OCI-LY1 (cell line): Measurements from ENCODE around the gene PEX5L.

ENCODE experiments used
- H2AFZ ChIP-seq: fragments of 200-600 bp; sonication (generic), shearing (Covaris generic); 2 replicates; pipeline ENCODE4 v1.6.0; 2014; ENCODE audit warnings: antibody characterized with exemption, mild to moderate bottlenecking, low read length
- H3F3A ChIP-seq: fragments of 200-600 bp; sonication (generic), shearing (Covaris generic); 2 replicates; pipeline ENCODE4 v1.6.0; 2014; ENCODE audit warnings: mild to moderate bottlenecking, antibody characterized with exemption, low read length, moderate library complexity; ENCODE audit not compliant: insufficient read depth
- H3K27ac ChIP-seq: fragments of 200-600 bp; sonication (generic); 2 replicates; pipeline ENCODE4 v1.5.1; 2014; ENCODE audit warnings: low read length, mixed run types, mild to moderate bottlenecking, low read depth; ENCODE audit not compliant: poor library complexity, severe bottlenecking
- H3K27me3 ChIP-seq: fragments of 200-600 bp; sonication (generic); 2 replicates; pipeline ENCODE4 v1.6.0; 2014; ENCODE audit warnings: antibody characterized with exemption, mild to moderate bottlenecking, low read length, moderate library complexity; ENCODE audit not compliant: insufficient read depth
- H3K36me3 ChIP-seq: fragments of 200-600 bp; sonication (generic); 2 replicates; pipeline ENCODE4 v1.6.1; 2014; ENCODE audit warnings: mild to moderate bottlenecking, antibody characterized with exemption, low read length, moderate library complexity, mixed read lengths; ENCODE audit not compliant: insufficient read depth
- H3K4me1 ChIP-seq: fragments of 200-600 bp; sonication (generic); 2 replicates; pipeline ENCODE4 v1.5.1; 2014; ENCODE audit warnings: mild to moderate bottlenecking, low read length, moderate library complexity; ENCODE audit not compliant: insufficient read depth, severe bottlenecking
- H3K4me2 ChIP-seq: fragments of 200-600 bp; sonication (generic), shearing (Covaris generic); 2 replicates; pipeline ENCODE4 v1.6.1; 2014; ENCODE audit warnings: low read length
- H3K4me3 ChIP-seq: fragments of 200-600 bp; sonication (generic); 2 replicates; pipeline ENCODE4 v1.5.1; 2014; ENCODE audit warnings: low read length, low read depth, mild to moderate bottlenecking, mixed read lengths; ENCODE audit not compliant: poor library complexity, severe bottlenecking
- H3K79me2 ChIP-seq: fragments of 200-600 bp; shearing (Covaris generic); 2 replicates; pipeline ENCODE4 v1.6.1; 2016; ENCODE audit warnings: mixed run types, low read length, mixed read lengths; ENCODE audit not compliant: insufficient read depth
- H3K9ac ChIP-seq: fragments of 200-600 bp; sonication (generic), shearing (Covaris generic); 2 replicates; pipeline ENCODE4 v1.6.1; 2014; ENCODE audit warnings: mild to moderate bottlenecking, low read length, mixed read lengths
- H3K9me2 ChIP-seq: fragments of 200-600 bp; sonication (generic), shearing (Covaris generic); 2 replicates; pipeline ENCODE4 v1.6.1; 2014; ENCODE audit warnings: low read depth, mild to moderate bottlenecking, low read length, mixed read lengths
- H3K9me3 ChIP-seq: fragments of 200-600 bp; shearing (Covaris generic); 2 replicates; pipeline ENCODE4 v1.6.1; 2014; ENCODE audit warnings: low read length, mixed read lengths
- H4K20me1 ChIP-seq: fragments of 200-600 bp; sonication (generic), shearing (Covaris generic); 2 replicates; pipeline ENCODE4 v1.6.0; 2016; ENCODE audit warnings: mild to moderate bottlenecking, low read length; ENCODE audit not compliant: insufficient read depth
- EZH2 ChIP-seq: fragments of 200-600 bp; sonication (generic), shearing (Covaris generic); IDR thresholded peaks from 2 replicates; pipeline ENCODE4 v1.8.0; 2017; ENCODE audit warnings: borderline replicate concordance, mixed run types, mild to moderate bottlenecking, antibody characterized with exemption, low read length, moderate library complexity, mixed read lengths
- TF ChIP-seq, protein P1 (sequence below): fragments of 200-600 bp; sonication (generic), shearing (Covaris generic); IDR thresholded peaks from 2 replicates; pipeline ENCODE4 v1.5.1; 2017; ENCODE audit warnings: mild to moderate bottlenecking, antibody characterized with exemption, low read length, moderate library complexity, mixed read lengths

PEX5L gene

DNA sequence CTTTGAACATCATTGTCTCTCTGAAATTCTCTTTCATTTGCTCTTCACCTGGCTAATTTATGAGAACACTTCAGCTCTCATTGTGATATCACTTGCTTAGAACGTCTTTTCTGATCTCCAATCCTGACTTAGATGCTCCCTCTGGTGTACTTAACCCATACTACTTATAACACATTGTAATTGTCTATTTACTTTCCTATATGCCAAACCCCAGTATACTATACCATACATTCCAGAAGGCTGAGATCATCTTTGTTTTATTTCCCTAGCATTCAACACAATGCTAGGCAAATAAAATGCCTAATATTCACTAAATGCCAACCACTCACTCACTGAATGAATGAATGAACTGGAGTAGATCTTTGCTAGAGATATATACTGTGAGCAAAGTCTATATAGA, 27.0 kb upstream of the PEX5L start:
- TF ChIP-seq EZH2: no peak
- TF ChIP-seq, protein P1, sequence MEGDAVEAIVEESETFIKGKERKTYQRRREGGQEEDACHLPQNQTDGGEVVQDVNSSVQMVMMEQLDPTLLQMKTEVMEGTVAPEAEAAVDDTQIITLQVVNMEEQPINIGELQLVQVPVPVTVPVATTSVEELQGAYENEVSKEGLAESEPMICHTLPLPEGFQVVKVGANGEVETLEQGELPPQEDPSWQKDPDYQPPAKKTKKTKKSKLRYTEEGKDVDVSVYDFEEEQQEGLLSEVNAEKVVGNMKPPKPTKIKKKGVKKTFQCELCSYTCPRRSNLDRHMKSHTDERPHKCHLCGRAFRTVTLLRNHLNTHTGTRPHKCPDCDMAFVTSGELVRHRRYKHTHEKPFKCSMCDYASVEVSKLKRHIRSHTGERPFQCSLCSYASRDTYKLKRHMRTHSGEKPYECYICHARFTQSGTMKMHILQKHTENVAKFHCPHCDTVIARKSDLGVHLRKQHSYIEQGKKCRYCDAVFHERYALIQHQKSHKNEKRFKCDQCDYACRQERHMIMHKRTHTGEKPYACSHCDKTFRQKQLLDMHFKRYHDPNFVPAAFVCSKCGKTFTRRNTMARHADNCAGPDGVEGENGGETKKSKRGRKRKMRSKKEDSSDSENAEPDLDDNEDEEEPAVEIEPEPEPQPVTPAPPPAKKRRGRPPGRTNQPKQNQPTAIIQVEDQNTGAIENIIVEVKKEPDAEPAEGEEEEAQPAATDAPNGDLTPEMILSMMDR: peak; percentile 30; the same call in 1 of the 2 replicates
- H3K4me2 ChIP-seq: no peak overlapping the region
- no peak overlapping the region for H3K27ac ChIP-seq
- no peaks in the 10 kb centered on the region for H3K36me3 ChIP-seq
- no peaks in the 10 kb centered on the region for H3K27me3 ChIP-seq
- H3K4me3 ChIP-seq: no peak overlapping the region
- H3K4me1 ChIP-seq: no peaks in the 10 kb centered on the region
- H3K79me2 ChIP-seq: no peaks in the 10 kb centered on the region
- H4K20me1 ChIP-seq: no peaks in the 10 kb centered on the region
- no peak overlapping the region for H3K9ac ChIP-seq
- no peaks in the 10 kb centered on the region for H3F3A ChIP-seq
- H2AFZ ChIP-seq: no peak overlapping the region
- no peaks in the 10 kb centered on the region for H3K9me2 ChIP-seq
- H3K9me3 ChIP-seq: no peaks in the 10 kb centered on the region

DNA sequence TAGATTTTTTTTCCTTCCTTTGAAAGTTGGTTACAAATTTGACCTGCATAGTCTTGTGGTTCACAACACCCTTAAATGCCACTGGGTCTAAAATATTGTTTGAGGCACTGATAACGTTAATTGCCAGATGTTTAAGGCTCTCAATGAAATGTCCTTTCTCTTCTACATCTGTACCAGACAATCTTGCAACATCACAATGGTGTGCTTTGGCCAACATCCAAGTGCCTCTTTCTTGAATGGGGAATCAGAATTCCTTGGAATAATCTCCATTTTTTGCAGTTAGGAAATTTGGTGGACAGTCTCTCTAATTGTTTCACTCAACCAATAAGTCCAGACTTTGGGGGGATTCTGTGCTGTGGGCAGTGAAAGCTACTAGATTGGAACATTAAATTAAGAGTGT, 26.0 kb upstream of the PEX5L start:
- H3K4me1 ChIP-seq: no peaks in the 10 kb centered on the region
- no peaks in the 10 kb centered on the region for H4K20me1 ChIP-seq
- H3K4me3 ChIP-seq: no peak overlapping the region
- H3K9ac ChIP-seq: no peak overlapping the region
- H2AFZ ChIP-seq: no peak overlapping the region
- H3F3A ChIP-seq: no peaks in the 10 kb centered on the region
- TF ChIP-seq, protein P1: no peak
- TF ChIP-seq EZH2: no peak
- no peak overlapping the region for H3K27ac ChIP-seq
- no peaks in the 10 kb centered on the region for H3K9me2 ChIP-seq
- H3K4me2 ChIP-seq: no peak overlapping the region
- no peaks in the 10 kb centered on the region for H3K9me3 ChIP-seq
- no peaks in the 10 kb centered on the region for H3K79me2 ChIP-seq
- no peaks in the 10 kb centered on the region for H3K36me3 ChIP-seq
- H3K27me3 ChIP-seq: no peaks in the 10 kb centered on the region

- H3K36me3 ChIP-seq: no peaks in the 10 kb centered on the region
- no peak overlapping the region for H2AFZ ChIP-seq
- no peaks in the 10 kb centered on the region for H3K27me3 ChIP-seq
- H4K20me1 ChIP-seq: no peaks in the 10 kb centered on the region
- no peak overlapping the region for H3K9ac ChIP-seq
- no peak for TF ChIP-seq EZH2
- TF ChIP-seq, protein P1: no peak
- H3K9me2 ChIP-seq: no peaks in the 10 kb centered on the region
- no peaks in the 10 kb centered on the region for H3K79me2 ChIP-seq
- H3F3A ChIP-seq: no peaks in the 10 kb centered on the region
- H3K4me2 ChIP-seq: no peak overlapping the region
- H3K4me1 ChIP-seq: no peaks in the 10 kb centered on the region
- H3K9me3 ChIP-seq: no peaks in the 10 kb centered on the region
- H3K27ac ChIP-seq: no peak overlapping the region
- H3K4me3 ChIP-seq: no peak overlapping the region
Observed at GRCh38 chr3:180059356-180059755, 22.6 kb upstream of the PEX5L start.
